Measurements from ENCODE around the gene CEACAM3.

CEACAM3 gene

DNA sequence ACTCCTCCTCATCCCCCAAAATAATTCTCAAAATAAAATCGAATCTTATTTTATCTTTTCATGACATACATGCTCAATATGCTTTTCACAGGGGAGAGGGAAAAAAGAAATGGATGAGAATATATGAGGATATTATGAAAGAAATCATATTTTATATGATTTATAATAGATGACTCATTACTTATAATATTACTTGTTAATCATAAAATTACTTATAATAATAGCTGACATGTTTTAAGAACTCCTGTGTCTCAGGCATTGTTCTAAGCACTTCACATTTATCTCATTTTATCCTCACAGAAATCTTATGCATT, 3.0 kb upstream of the CEACAM3 start:
- DNase-seq (ENCODE audit: low read depth in 2 of 2): no peak
- no peak for TF ChIP-seq CTCF (IDR thresholded peaks at IDR 0.05; ENCODE audit: low read depth, low read length)
- no peak overlapping the region for H3K4me3 ChIP-seq (replicated peaks in 1 of 2; ENCODE audit: low read depth in 2 of 2, low read length in 2 of 2)

- TF ChIP-seq CTCF (IDR thresholded peaks at IDR 0.05; ENCODE audit: low read depth, low read length): peak; percentile 85
- DNase-seq (ENCODE audit: low read depth in 2 of 2): peak; percentile 43 to 58
Measured at GRCh38 chr19:41795031-41795461, 1.3 kb upstream of the CEACAM3 start.

DNA sequence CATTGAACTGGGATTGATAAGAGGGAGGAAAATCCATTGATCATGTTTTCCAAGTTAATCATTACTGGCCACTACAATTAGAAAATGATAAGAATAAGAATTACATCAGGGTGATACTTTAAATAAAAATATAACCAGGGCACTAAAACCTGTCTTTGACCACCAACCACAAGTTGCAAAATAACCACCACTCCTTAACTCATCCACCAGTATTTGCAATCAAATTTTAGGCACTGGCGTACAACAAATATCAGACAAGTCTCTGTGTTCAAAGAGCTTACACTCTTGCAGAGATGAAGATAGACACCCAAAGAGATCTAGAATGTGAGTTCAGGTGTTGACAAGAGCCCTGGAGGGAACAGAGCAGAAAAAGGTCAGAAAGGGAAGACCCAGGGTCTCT, 514 bp downstream of the CEACAM3 start:
- no peak for DNase-seq (ENCODE audit: low read depth in 2 of 2)
- no peak overlapping the region for H3K4me3 ChIP-seq (replicated peaks in 1 of 2; ENCODE audit: low read depth in 2 of 2, low read length in 2 of 2)
- TF ChIP-seq CTCF (IDR thresholded peaks at IDR 0.05; ENCODE audit: low read depth, low read length): no peak

More at GRCh38 chr19:41795031-41795461, 1.3 kb upstream of the CEACAM3 start:
- no peak overlapping the region for H3K4me3 ChIP-seq (replicated peaks in 1 of 2; ENCODE audit: low read depth in 2 of 2, low read length in 2 of 2)

DNA sequence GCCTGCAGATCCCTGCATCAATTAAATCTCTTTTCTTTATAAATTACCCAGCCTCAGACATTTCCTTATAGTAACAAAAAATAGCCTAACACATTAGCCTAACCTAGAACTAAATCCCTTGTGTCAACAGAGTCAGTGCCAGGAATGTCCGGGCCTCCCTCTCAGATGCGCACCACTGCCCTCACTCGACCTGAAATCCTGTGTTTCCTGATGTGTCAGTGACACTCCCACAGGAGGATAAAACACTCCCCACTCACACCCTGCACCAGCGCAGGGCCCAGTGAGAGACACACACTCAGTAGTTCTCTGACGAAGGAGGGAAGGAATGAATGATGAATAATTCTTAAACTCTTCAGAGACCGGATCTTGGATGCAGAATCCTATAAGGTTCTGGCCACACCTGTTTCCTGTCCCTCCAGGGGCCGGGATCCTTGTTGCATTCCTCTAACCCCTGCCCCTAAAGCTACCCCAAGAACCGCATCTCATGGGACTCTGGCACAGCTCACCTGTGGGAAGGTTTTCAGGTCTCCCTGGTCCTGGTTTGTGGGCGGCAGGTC, 3.1 kb downstream of the CEACAM3 start:
- H3K4me3 ChIP-seq (replicated peaks in 1 of 2; ENCODE audit: low read depth in 2 of 2, low read length in 2 of 2): no peak overlapping the region
- no peak for TF ChIP-seq CTCF (IDR thresholded peaks at IDR 0.05; ENCODE audit: low read depth, low read length)
- DNase-seq (ENCODE audit: low read depth in 2 of 2): no peak

GRCh38 chr19:41801031-41801430, 4.6 kb downstream of the CEACAM3 start:
- no peak overlapping the region for H3K4me3 ChIP-seq (replicated peaks in 1 of 2; ENCODE audit: low read depth in 2 of 2, low read length in 2 of 2)
- TF ChIP-seq CTCF (IDR thresholded peaks at IDR 0.05; ENCODE audit: low read depth, low read length): no peak
- no peak for DNase-seq (ENCODE audit: low read depth in 2 of 2)

GRCh38 chr19:41801792-41802211, 5.4 kb downstream of the CEACAM3 start:
- H3K4me3 ChIP-seq (replicated peaks in 1 of 2; ENCODE audit: low read depth in 2 of 2, low read length in 2 of 2): no peak overlapping the region
- no peak for DNase-seq (ENCODE audit: low read depth in 2 of 2)
- no peak for TF ChIP-seq CTCF (IDR thresholded peaks at IDR 0.05; ENCODE audit: low read depth, low read length)

DNA sequence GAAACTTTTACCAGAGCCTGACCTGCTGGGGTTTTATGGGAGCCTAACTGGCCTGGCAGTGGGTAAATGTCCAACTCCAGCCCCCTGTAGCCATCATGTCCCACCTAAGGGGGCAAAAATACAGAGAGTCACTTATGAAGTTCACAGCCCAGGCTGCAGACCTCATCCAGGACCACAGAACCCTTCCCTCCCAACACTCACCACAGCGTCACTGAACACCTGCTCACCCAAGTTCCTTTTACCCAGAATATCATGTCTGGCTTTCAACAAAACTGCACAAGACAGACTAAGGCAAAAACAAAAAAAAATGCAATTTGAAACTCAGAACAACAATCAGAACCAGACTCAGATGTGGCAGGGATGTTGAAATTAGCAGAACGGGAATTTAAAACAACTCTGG, 6.4 kb downstream of the CEACAM3 start:
- no peak overlapping the region for H3K4me3 ChIP-seq (replicated peaks in 1 of 2; ENCODE audit: low read depth in 2 of 2, low read length in 2 of 2)
- TF ChIP-seq CTCF (IDR thresholded peaks at IDR 0.05; ENCODE audit: low read depth, low read length): no peak
- no peak for DNase-seq (ENCODE audit: low read depth in 2 of 2)

Data from cardiac fibroblast (primary cell).